GM12892 (cell line): ENCODE data around the gene PPP2R5C.

ENCODE experiments used
- POLR2A ChIP-seq: IDR thresholded peaks from 2 replicates; pipeline ENCODE4 v1.6.1; 2011; ENCODE audit warnings: low read depth, low read length, control low read depth
- POLR2AphosphoS5 ChIP-seq: IDR thresholded peaks from 2 replicates; pipeline ENCODE4 v1.6.1; 2011; ENCODE audit warnings: low read depth, low read length, control low read depth

GRCh38 chr14:101839661-101840060 lies 78.2 kb downstream of the PPP2R5C start:
- TF ChIP-seq POLR2A (no peak), POLR2AphosphoS5 (no peak)
